Measurements from ENCODE around the gene TMEM108. TPM values are rescaled to one million over a fixed set of nuclear protein-coding genes. Genes with fewer than 3 reads are reported as not detected.

TMEM108 gene
- total and polyA plus RNA-seq, 11 donors, result 0.14 to 2.8 (median 0.57) TPM

- DNase-seq, result peak in 2 of 5 donors; percentile 40 to 48
- no peaks in the 10 kb centered on the region for H3K9me3 ChIP-seq
- ATAC-seq, result peak; percentile 58 to 86 (median 71)
- no peaks in the 10 kb centered on the region for H3K4me1 ChIP-seq
- intact Hi-C loops (cut with DNase I), result no loop called here
- TF ChIP-seq CTCF (IDR thresholded peaks at IDR 0.05) (no peak), POLR2A (IDR thresholded peaks at IDR 0.05) (no peak)
- no peak overlapping the region for H3K4me3 ChIP-seq
- WGBS, 4 donors, result 40 to 57% (median 46%) methylated on average over 2 of the region's 2 CpGs
- no peaks in the 10 kb centered on the region for H3K36me3 ChIP-seq
- no peaks in the 10 kb centered on the region for H3K27me3 ChIP-seq
- H3K27ac ChIP-seq, result no peak overlapping the region
Measured at GRCh38 chr3:133401374-133402135, 363.4 kb downstream of the TMEM108 start.

GRCh38 chr3:133404920-133405319 is 366.7 kb downstream of the TMEM108 start:
- Histone ChIP-seq H3K27me3 (peaks cover 0 to 13% (median 0%) of the 10 kb centered on the region in 9 donors), H3K9me3 (no peaks in the 10 kb centered on the region), H3K27ac (no peak overlapping the region), H3K4me3 (no peak overlapping the region), H3K36me3 (no peaks in the 10 kb centered on the region), H3K4me1 (no peaks in the 10 kb centered on the region)
- ATAC-seq, result no peak
- intact Hi-C loops (cut with DNase I), result no loop called here
- no peak for TF ChIP-seq CTCF (IDR thresholded peaks at IDR 0.05)
- no peak for DNase-seq
- WGBS, 4 donors, result 75 to 83% (median 80%) methylated on average over 3 of the region's 3 CpGs

- Histone ChIP-seq H3K9me3 (no peaks in the 10 kb centered on the region), H3K4me3 (no peak overlapping the region), H3K27me3 (peaks cover 0 to 21% (median 4%) of the 10 kb centered on the region in 9 donors), H3K27ac (no peak overlapping the region), H3K36me3 (no peaks in the 10 kb centered on the region), H3K4me1 (peaks cover 0 to 9% (median 2%) of the 10 kb centered on the region in 12 donors)
- intact Hi-C loops (cut with DNase I), result no loop called here
- ATAC-seq (no peak), DNase-seq (no peak)
- WGBS, 4 donors, result 75 to 85% (median 80%) methylated on average over 2 of the region's 2 CpGs
- TF ChIP-seq CTCF (IDR thresholded peaks at IDR 0.05), result no peak
- TF ChIP-seq POLR2A (IDR thresholded peaks at IDR 0.05), result no peak
Measured at GRCh38 chr3:133408366-133408765, 370.2 kb downstream of the TMEM108 start.

DNA sequence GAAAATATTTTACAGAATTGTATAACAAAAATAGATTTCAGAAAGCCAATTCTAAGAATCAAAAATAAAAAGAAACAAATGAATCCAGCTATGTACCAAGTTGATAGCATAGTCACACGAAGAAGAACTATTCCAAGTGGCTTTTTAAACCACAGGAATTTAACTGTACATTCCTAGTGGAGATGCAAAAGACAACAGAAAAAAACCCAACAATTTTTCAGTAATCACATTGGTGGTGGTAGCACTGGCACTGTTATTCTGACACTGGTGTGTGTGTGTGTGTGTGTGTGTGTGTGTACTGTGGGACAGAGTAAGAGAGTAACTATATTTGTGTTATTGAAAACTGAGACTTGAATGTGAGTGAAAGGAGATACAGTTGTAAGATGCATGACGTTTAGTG is 370.8 kb downstream of the TMEM108 start:
- Histone ChIP-seq H3K27ac (no peak overlapping the region), H3K27me3 (peaks cover 0 to 21% (median 4%) of the 10 kb centered on the region in 9 donors), H3K4me3 (no peak overlapping the region), H3K4me1 (peaks cover 0 to 9% (median 2%) of the 10 kb centered on the region in 12 donors), H3K9me3 (no peaks in the 10 kb centered on the region), H3K36me3 (no peaks in the 10 kb centered on the region)
- intact Hi-C loops (cut with DNase I), result no loop called here
- DNase-seq (no peak), ATAC-seq (no peak)
- 61 to 70% (median 68%) methylated on average over 2 of the region's 2 CpGs for WGBS, 4 donors
- TF ChIP-seq CTCF (IDR thresholded peaks at IDR 0.05) (no peak), POLR2A (IDR thresholded peaks at IDR 0.05) (no peak)

Measured in heart left ventricle (tissue), 16 donors.